ENCODE measurements around the gene ZCCHC14.

The ZCCHC14 gene

DNA sequence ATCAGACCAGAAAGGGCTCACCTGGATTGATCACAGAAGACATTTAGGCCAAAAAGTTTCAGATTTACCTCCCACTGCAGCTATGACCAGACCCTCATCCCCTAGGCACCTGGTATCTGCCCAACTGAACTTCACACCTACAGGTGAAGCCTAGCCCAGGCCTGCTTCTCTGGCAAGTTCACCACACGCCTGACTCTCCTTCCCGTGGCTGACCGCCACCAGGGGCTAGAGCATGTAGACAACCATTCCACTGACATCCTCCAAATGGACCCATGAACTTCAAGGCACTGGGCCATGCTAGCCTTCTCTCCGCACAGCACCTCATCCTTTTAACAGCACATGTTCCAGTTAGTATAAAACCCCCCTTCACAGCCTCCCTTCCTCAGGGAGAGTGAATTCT, 18.8 kb downstream of the ZCCHC14 start:
- DNase-seq: no peak

DNA sequence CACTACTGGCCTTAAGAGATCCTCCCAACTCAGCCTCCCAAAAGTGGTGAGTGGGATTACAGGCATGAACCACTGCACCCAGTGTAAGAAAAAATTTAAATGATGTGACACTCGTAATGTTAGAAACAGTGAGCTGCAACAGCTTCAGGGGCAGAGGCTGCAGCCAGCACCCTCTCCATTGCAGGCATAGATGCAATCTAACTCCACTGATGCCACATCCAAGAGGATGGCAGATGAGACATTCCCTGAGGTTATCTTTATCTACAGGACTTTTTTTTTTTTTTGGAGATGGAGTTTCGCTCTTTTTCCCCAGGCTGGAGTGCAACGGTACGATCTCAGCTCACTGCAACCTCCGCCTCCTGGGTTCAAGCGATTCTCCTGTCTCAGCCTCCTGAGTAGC, 19.9 kb downstream of the ZCCHC14 start:
- no peak for DNase-seq

DNA sequence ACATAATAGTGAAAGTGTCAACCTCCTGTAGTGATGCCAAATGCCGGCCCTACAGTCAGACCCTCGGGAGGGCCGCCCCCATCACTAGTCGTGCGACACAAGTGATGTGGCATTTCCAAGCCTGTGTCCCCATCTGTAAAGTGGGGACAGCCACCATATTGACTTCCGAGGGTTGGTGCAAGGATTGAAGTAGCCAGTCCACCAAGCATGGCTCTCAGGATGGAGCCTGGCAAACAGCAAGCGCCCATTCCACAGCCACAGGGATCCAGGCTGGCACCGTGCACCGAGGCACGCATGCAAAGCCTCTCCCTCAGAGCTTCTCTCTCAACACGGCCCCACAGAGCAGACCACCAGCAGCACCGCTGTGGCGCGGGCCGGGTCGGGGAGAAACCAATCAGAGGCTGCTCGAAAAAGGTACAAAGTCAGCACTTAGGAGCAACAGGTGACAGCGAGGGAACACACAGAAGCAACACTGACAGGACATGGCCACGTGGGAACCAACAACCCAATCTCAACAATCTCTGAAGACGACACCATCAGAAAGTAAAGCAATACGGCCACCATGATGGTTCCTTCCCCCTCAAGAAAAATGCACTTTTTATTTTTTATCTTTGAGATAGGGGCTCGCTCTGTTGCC, 20.6 kb downstream of the ZCCHC14 start:
- no peak for DNase-seq

DNA sequence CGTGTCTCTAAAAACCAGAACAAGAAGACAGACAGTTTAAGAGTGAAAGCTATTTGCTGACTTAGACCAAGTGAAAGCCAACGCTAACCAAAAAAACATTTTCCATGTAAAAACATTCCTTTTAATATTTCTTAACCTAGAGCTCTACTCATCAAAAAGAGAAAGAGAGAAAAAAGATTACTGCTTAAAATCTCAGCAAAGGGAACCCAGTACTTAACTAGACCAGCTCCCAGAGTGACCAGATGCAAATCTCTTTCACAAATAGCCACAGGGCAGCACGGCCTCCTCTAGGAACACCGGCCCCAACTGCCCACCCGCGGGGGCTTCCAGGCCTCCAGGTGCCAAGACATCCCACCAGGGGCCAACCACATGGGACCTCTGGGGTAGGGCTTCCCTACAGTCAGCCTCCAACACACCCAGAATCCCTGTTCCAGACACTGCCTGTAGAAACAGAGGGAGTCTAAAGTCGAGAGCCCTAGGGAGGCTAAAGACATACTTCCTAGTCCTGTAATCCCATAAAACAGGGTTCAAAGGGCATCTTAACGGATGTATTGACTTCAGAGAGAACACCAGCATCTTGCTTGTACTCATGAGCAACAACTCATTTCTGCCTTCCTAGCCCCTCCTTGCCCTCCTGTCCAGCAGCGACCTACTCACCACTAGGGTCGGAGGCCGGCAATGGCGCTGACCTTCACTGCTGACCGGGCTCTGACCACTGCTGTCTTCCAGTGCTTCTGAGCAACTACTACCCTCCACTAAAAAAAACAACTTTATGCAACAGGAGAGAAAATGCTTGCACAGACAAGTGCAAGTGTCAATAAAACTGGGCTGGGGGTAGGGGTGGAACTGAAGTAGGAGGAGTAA, 21.3 kb downstream of the ZCCHC14 start:
- DNase-seq: no peak

DNA sequence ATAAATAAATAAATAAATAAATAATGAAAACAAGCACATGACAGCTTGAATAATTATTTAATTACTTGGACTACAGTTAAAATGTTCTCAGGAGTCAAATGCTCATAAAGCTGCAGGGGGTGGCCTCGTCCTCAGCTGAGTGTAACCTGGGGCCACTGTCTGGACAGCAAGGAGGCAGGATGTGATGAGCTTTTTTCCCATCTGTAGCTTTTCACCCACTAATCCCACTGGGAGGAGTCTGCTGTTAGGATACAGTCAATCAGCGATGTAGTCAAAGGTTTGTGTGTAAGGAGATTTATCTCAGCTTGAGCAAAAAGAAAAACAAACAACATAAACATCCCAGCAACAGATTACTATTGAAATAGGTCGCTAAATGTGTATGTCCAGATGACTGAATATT, 22.5 kb downstream of the ZCCHC14 start:
- no peak for DNase-seq

DNA sequence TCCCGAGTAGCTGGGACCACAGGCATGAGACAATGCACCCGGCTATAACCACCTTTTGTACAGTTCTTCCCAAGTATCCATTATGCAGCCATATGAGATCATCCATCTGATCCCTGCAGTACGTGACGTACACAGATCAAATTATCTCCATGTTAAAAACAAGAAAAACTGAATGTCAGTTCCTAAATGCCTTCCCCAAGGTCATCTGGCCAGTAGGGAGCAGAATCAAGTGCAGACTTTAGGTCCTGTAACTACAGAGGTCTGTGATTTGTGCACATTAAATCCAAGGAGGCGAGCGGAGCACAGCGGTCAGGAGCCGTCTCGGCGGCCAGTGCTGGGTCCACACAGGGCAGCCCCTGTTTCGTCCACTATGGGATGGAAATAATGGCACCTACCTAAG, 23.7 kb downstream of the ZCCHC14 start:
- no peak for DNase-seq

DNA sequence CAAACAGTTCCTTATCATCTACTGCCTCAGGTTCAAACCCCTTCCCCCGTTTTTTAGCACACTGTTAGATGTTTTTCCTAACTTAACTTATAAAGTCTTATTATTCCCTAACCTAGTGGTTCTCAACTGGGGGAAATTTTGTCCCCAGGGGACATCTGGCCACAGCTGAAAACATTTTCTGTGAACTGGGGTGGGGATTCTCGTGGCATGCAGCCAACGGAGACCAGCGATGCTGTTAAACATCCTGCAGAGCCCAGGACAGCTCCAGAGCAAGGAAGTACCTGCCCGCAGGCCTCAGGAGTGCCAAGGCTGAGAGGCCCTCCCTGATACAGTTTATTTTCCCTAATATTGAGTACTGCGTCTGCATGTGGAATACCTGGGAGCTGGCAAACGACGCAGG, 24.3 kb downstream of the ZCCHC14 start:
- DNase-seq: no peak

DNA sequence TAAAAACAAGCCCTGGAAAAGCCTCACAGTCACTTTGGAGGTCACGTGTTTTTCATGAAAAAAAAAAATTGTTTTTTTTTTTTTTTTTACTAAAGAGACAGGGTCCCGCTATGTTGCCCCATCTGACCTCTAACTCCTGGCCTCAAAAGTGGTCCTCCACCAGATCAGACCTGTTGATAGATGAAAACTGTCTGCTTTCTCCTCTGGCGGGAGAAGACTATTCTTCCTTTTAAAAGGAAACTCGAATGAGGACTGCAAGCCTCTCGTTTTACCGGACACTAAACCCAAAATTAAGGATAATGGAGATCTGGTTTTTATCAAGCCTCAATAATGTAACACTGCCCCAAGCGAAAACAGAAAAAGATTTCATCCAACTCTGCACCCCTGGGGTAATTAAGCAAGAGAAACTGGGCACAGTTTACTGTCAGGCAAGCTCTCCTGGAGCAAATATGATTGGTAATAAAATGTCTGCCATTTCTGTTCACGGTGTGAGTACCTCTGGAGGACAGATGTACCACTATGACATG, 25.8 kb downstream of the ZCCHC14 start:
- DNase-seq: no peak

DNA sequence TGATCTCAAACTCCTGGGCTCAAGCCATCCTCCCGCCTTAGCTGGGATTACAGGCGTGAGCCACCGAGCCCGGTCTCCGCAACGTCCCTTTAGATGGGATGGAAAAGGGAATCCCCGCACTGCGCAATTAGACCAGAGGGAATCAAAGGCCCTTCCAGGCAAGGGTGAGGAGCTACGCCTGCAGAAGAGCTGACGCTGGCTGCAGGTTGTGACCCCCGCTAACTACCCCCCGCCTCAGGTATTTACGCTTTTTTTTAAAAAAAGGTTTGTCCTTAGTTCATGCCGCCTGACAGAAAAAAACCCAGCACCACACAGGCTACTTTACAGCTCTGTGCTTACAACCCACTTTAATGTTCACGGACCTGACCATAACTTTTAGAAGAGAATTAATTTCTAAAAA, 26.9 kb downstream of the ZCCHC14 start:
- no peak for DNase-seq

DNA sequence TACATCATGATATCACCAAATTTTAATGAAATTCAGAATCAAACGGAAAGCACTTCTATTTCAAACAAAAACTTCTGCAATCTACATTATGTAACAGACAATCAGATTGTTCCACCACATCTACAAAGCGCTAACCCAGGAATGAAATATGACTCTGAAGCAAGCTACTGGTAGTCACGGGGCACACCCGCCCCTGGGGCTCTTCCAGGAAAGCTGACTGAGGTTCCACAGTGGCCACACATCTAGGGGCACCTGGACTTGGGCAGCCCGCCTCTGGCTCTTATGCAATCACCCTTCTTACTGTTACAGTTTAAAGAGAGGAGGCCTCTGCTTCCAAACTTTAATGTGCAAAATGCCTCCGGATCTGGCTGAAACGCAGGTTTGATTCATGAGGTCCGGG, 27.5 kb downstream of the ZCCHC14 start:
- peak; percentile 95 for DNase-seq

DNA sequence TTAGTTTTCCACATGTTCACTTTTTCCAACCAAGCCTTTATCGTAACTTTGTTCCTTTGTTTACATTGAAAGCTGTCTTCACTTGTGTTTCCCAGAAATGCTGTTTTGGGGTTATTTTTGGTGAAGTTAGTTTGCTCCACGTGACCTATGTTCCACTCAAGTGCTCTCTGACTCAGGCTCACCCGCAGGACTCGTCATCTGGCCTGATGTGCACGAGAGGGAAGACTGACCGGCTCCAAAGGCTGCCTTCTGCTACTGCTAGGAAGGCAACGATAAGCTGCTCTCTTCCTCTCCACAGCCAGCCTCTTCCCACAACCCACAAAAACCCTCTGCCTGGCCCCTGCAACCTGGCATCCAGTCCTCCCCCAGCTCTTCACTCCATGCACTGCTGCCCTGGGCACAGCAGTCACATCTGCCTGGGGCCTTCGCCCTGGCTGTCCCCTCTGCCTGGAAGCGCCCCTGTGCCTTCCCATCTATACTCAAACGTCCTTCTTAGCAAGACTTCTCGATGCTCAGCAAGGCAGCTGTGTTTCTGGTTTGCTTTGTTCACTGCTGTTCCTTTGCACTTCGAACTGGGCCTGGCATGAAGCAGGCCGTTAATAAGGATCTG, 28.0 kb downstream of the ZCCHC14 start:
- peak; percentile 96 for DNase-seq

DNA sequence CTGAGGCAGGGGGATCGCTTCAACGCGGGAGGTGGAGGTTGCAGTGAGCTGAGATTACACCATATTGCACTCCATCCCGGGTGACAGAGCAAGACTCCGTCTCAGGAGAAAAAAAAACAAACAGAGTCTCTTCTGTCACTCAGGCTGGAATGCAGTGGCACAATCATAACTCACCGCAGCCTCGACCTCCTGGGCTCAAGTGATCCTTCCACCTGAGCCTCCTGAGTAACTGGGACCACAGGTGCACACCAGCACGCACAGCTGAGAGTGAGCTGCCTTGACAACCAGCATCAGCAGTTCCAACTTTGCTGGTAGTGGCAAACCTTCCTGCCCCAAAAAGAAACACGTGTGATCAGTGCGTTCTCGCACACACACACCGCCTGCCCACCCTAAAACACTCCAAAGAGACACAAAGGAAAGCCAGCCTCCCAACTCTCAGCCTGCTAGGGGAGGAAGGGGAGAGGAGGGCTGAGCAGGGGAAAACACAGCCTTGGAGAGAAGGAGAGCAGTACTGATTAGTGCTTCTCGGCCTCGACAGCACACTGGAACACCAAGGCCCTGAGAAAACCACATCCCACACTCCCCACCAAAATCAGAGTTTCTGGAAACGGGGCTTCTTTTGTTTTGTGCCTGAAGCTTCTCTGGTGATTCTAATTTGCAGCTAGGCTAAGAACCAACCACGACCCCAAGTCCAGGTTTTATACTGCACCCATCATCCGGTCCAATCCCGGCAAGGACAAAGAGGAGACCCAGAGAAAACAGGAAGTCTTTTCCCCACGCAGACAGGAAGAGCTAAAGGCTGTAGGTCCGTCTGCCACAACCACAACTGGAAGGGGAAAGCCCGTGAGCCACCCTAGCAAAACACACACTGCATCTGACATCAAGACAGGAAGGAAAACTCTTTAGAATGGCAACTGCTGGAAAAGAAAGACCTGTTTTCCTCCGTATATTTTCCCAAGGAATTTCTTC, 28.8 kb downstream of the ZCCHC14 start:
- DNase-seq: peak; percentile 88

DNA sequence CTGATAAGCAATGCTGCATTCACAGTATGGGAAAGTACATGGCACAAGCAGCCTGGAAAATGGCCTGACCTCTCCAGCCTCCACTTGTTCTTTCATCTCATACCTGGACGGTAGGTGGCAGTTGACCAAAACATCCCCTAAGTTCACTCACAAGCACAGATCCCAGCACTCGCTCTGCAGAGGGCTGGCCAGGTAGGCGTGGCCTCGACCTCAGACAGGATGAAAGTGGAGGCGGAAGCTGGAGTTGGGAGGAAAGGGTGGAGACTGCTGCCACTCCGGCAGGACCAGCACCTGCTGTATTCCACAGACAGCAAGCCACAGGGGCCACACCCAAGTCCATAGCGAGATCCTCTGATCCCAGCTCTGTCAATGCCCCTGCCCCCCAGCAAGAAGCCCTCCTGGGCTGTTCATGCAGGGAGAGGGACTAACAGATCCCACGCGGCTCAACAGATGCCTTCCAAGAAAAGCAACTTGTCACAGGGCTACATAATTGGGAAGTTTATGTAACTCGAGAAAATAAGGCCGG, 31.3 kb downstream of the ZCCHC14 start:
- DNase-seq: no peak

DNA sequence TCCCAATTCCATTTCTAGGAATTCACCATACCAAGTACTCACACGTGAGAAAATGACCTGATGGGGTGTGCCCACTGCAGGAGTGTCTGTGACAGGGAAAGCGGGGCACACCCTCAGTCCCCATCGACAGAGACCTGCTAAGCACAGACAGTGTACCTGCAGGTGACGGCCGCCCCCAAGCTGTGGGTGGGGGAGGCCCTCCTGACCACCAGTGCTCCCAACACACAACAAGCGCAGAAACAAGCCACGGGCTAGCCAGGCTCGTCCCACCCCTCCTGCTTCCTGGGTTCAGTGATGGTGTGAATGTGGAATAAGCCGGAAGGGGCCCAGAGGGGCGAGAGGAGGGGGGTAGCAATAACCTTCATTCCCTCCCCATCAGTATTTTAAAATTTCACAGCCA, 31.9 kb downstream of the ZCCHC14 start:
- no peak for DNase-seq

DNA sequence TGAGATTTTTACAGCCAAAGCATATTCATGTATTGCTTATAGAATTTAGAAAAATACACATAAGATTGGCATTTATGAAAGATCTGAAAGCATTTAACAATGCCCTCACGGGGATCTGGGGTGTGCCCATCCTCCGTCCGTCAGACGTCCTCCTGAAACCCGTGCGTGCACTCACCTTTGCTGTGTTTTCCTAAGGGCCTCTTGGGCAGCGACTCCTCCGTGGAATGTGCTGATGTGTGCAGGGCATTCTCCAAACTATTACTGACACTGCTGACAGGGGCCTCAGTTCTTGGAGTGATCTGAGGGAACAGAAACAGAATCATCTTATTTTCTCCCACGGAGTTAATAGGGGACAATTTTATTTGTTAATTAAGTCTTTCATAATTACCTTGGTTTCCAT, 33.0 kb downstream of the ZCCHC14 start:
- DNase-seq: no peak

DNA sequence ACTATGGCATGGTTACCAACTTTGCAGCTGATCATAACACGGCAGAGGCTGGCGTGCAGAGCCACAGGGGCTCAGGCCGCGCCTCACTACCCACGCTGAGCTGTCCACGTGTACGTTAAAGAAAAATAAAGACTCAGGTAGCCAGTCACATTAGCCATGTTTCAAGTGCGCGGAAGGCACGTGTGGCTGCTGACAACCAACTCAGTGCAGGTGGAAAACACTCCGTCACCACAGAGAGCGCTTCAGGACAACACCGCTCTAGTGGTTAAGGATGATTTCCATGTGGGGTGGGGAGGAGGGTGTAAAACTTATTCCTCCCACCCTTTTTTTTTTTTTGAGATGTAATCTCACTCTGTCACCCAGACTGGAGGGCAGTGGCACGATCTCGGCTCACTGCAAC, 33.8 kb downstream of the ZCCHC14 start:
- DNase-seq: no peak

DNA sequence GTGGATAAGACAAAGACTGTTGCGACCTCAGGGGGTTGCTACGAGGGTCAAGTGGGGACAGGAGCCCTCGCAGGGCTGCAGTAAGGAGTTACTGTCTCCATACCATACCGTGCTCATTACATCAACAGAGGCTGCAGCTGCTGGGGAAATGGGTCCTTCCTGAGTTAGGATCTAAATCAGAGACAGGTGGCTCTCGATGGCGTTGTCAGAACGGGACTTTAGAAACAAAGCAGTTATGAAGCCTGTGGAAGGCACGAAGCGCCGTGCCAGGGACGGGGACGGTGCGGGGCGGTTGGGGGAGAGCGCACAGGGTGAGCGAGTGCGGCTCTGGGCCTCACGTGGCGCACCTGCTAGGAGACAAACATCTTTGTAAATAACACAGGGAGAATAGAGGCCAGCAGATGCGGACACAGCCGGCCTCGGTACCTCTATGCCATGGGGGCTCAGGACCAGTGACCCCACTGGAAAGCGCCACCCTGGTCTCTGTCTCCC, 34.4 kb downstream of the ZCCHC14 start:
- no peak for DNase-seq

DNA sequence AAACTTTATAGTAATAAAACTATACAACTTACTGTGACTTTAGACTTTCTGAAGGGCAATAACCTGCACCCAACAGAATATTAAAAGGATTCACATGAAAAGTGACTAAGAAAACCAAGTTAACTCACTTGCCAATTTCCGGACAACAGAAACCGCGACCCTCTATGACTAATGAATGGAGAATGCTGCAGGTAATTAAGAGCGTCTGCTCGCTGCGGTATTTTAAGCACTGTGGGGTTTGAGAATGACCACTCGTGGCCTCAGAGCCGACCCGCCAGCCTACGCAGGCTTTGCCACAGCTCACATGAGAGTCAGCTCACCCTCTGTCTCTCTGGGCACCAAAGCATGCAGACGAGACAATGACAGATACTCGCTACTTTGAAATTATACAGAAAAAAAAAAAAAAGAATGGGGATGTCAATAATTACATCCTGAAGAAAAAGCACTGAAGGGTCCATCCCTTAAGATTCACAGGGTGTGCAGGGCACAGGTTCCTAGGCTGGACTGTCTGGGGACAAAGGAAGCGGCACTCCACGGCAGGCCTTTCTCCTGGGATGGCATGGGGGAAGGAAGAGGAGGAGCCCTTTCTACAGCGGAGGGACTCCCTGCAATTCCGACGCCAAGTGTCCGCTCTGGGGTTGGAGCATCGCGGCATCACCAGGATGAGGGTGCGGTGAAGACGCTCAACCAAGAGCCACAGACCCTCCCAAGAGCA, 35.0 kb downstream of the ZCCHC14 start:
- peak; percentile 59 for DNase-seq

DNA sequence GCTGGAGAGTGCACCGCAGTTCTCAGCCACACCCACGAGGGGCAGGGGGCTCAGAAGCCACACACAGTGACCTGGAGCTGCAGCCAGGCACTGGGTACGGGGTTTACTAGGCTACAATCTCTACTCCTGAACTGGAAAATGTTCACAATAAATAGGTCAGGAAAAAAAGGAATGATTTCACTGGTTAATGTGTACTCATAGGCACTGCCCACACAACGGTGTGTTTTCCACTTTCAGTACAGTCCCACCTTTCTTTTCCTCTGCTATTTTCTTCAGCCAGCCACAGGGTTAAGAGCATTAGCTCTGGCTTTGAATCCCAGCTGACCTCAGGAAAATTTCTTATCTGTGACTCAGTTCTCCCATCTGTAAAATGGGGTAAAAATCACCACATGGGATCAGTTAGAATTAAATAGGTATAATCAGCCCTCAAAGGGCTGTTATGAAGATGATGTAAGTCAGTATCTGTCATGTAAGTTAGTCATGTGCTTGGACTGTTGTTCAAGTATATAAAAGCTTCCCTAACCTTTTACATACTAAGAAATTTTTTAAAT, 35.7 kb downstream of the ZCCHC14 start:
- DNase-seq: no peak

DNA sequence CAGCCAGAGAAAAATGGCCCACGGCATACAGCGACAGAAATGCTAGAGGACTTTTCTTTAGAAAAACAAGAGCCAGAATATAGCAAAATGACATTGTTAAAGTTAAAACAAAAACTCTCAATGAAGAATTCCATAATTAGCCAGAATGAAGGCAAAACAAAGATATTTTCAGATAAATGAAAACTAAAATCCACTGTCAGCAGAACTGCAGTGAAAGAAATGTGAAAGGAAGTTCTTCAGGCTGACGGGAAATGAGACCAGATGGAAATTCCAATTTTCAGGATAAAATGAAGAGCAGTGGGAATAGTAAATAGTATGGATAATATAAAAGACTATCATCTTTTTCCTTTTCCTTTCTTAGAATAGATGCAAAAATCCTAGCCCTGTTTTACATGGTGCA, 38.4 kb downstream of the ZCCHC14 start:
- no peak for DNase-seq

DNA sequence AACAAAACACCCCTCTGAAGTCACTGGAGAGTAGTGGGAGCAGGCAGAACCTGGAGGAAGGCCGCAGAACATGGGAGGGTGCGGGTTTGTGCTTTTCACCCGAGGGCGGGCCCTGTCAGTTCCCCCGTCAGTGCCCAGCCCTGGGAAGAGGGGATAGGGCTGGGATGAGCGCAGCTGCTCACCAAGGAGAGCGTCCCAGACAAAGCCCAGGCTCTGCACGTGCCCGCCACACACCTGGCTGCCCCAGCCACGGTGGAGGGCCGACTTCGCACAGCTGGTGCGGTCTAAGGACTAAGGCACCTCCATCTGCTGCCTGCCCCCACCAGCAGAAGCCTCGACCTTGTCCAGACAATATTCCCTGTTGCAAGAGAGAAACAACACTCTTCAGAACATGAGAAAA, 39.5 kb downstream of the ZCCHC14 start:
- no peak for DNase-seq

All from MV-4-11 (cell line).